ENCODE results near the gene WDFY1. TPM values are rescaled to one million over a fixed set of nuclear protein-coding genes. Genes with fewer than 3 reads are reported as not detected.

WDFY1 gene
- total RNA-seq, 6 donors from 2014 or later: 32.6 to 90.1 (median 41.2) TPM

DNA sequence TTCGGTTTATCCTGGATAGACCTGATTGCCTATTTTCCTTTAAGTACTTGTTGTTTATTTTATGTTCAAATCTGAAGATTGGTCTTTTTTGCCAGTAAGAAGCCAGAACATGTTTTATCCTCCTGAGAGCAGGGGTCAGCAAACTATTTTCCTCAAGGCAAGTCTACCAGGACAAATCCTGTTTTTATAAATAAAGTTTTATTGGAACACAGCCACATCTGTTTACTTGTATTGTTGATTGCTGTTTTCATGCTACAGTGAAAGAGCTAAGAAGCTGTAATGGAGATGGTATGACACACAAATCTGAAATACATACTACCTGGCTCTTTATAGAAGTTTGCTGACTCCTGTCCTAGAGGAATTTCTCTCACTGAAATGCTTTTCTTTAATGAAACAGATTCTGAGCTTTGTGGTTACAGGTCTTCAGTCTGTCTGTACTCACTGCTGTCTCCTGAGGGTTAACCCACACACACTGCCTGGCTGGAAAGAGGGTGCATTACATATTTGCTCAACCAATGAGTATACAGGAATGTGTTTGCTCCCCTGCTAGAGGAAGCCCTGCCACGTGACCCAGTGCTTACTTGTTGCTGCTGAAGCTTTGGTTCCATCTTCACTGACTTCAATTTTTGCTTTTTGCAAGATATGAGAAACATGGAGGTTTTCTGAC, 34.7 kb upstream of the WDFY1 start:
- Histone ChIP-seq H3K4me3 (no peak overlapping the region), H3K27me3 (no peaks in the 10 kb centered on the region), H3K36me3 (no peaks in the 10 kb centered on the region), H3K9me3 (no peaks in the 10 kb centered on the region), H3K27ac (no peak overlapping the region), H3K4me1 (no peaks in the 10 kb centered on the region)
- TF ChIP-seq POLR2AphosphoS5 (IDR thresholded peaks at IDR 0.05): no peak
- no peak for TF ChIP-seq EP300 (IDR thresholded peaks at IDR 0.05)
- TF ChIP-seq, protein P1, sequence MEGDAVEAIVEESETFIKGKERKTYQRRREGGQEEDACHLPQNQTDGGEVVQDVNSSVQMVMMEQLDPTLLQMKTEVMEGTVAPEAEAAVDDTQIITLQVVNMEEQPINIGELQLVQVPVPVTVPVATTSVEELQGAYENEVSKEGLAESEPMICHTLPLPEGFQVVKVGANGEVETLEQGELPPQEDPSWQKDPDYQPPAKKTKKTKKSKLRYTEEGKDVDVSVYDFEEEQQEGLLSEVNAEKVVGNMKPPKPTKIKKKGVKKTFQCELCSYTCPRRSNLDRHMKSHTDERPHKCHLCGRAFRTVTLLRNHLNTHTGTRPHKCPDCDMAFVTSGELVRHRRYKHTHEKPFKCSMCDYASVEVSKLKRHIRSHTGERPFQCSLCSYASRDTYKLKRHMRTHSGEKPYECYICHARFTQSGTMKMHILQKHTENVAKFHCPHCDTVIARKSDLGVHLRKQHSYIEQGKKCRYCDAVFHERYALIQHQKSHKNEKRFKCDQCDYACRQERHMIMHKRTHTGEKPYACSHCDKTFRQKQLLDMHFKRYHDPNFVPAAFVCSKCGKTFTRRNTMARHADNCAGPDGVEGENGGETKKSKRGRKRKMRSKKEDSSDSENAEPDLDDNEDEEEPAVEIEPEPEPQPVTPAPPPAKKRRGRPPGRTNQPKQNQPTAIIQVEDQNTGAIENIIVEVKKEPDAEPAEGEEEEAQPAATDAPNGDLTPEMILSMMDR (IDR thresholded peaks at IDR 0.05): no peak
- WGBS, 2 donors: 79 to 84% methylated on average over 2 of the region's 2 CpGs
- ATAC-seq (ENCODE audit: low FRiP score in 2 of 2) (no peak), DNase-seq (no peak)

DNA sequence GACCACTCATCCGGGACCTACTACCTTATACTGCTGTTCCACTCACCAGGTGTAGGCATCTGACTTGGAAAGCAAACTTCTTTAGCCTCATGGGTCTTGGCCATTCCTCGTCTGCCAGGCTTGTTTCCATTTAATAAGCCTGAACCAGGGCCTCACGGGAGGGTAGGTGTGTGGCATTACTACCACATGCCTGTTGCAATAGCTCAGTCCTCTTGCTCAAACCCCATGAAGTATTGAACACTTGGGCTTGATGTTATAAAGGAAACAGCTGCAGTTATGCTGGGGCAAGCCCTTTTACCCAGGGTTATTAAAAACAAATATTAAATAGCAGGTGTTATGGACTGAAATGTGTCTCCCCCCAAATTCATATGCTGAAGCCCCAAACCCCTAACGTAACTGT, 33.3 kb upstream of the WDFY1 start:
- DNase-seq: no peak
- H3K9me3 ChIP-seq: no peaks in the 10 kb centered on the region
- TF ChIP-seq, protein P1 (IDR thresholded peaks at IDR 0.05): no peak
- TF ChIP-seq POLR2A (IDR thresholded peaks at IDR 0.05) (no peak), EP300 (IDR thresholded peaks at IDR 0.05) (no peak), POLR2AphosphoS5 (IDR thresholded peaks at IDR 0.05) (no peak)
- no peaks in the 10 kb centered on the region for H3K4me1 ChIP-seq
- no peaks in the 10 kb centered on the region for H3K36me3 ChIP-seq
- 75 to 80% methylated on average over 4 of the region's 4 CpGs for WGBS, 2 donors
- no peak overlapping the region for H3K27ac ChIP-seq
- H3K27me3 ChIP-seq: no peaks in the 10 kb centered on the region
- no peak for ATAC-seq (ENCODE audit: low FRiP score in 2 of 2)
- H3K4me3 ChIP-seq: no peak overlapping the region

DNA sequence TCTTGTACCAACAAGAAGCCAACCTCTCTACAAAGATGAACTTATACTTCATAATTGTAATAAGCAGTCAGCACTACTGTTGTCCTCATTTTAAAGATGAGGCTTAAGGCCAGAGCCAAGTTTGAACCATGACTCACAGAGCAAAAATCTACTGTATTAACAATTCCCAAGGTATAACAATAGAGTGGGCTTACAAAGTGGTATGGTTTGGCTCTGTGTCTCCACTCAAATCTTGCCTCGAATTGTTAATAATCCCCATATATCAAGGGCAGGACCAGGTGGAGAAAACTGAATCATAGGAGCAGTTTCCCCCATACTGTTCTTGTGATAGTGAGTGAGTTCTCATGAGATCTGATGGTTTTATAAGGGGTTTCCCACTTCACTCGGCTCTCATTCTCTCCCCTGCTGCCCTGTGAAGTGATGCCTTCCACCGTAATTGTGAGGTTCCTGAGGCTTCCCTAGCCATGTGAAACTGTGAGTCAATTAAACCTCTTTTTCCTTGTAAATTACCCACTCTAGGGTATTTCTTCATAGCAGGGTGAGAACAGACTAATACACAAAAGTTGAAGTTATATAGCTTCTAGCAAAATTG, 31.6 kb upstream of the WDFY1 start:
- DNase-seq: no peak
- no peak for TF ChIP-seq POLR2A (IDR thresholded peaks at IDR 0.05)
- TF ChIP-seq EP300 (IDR thresholded peaks at IDR 0.05): no peak
- no peak for TF ChIP-seq POLR2AphosphoS5 (IDR thresholded peaks at IDR 0.05)
- TF ChIP-seq, protein P1 (IDR thresholded peaks at IDR 0.05): no peak
- no peak overlapping the region for H3K27ac ChIP-seq
- no peak for ATAC-seq (ENCODE audit: low FRiP score in 2 of 2)
- no peaks in the 10 kb centered on the region for H3K4me1 ChIP-seq
- WGBS, 2 donors: 72 to 83% methylated on average over 3 of the region's 3 CpGs
- no peak overlapping the region for H3K4me3 ChIP-seq
- H3K36me3 ChIP-seq: no peaks in the 10 kb centered on the region
- H3K9me3 ChIP-seq: no peaks in the 10 kb centered on the region
- H3K27me3 ChIP-seq: no peaks in the 10 kb centered on the region

DNA sequence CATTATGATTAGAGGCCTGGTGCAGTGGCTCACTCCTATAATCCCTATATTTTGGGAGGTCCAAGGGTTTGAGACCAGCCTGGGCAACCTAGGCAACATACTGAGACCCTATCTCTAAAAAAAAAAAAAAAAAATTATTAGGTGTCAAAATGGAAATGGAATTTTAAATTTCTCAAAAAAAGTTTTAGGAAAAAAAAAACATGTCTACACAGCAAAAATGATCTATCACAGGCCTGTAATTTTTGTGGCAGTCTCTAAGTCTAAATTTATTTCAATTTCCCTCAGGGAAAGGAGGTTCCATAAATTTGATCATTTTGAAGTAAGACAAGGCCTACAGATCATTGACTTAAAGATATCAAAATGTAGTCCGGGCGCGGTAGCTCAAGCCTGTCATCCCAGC, 28.5 kb upstream of the WDFY1 start:
- peaks cover 0 to 3% (median 0%) of the 10 kb centered on the region in 4 donors for H3K4me1 ChIP-seq
- TF ChIP-seq EP300 (IDR thresholded peaks at IDR 0.05) (no peak), POLR2A (IDR thresholded peaks at IDR 0.05) (no peak), POLR2AphosphoS5 (IDR thresholded peaks at IDR 0.05) (no peak)
- TF ChIP-seq, protein P1 (IDR thresholded peaks at IDR 0.05): no peak
- DNase-seq (no peak), ATAC-seq (ENCODE audit: low FRiP score in 2 of 2) (no peak)
- H3K27me3 ChIP-seq: no peaks in the 10 kb centered on the region
- H3K9me3 ChIP-seq: no peaks in the 10 kb centered on the region
- 96 to 100% methylated on average over 3 of the region's 3 CpGs for WGBS, 2 donors
- H3K27ac ChIP-seq: no peak overlapping the region
- H3K4me3 ChIP-seq: no peak overlapping the region
- peaks cover 0 to 5% (median 0%) of the 10 kb centered on the region in 4 donors for H3K36me3 ChIP-seq
